Activated CD4-positive, alpha-beta T cell treated with anti-CD3 and anti-CD28 coated beads for 36 hours (primary cell): Measurements from ENCODE around the gene IRX5. TPM values are rescaled to one million over a fixed set of nuclear protein-coding genes. Genes with fewer than 3 reads are reported as not detected.

Experiments
- ATAC-seq: fragments of 200-7000 bp; cut with Tn5 transposase; one replicate; pipeline ENCODE4 v1.10.0; 2021; ENCODE audit warnings: mild to moderate bottlenecking, moderate library complexity
- CTCF ChIA-PET: fragments of 350-600 bp; sonication (Branson Sonifier 250); formaldehyde crosslinking; loops from one replicate; lab custom pipeline; 2021; ENCODE audit warnings: antibody characterized with exemption; lab: Charles Lee
- POLR2A ChIA-PET: fragments of 350-600 bp; sonication (Branson Sonifier 250); formaldehyde crosslinking; loops from one replicate; lab custom pipeline; 2021; ENCODE audit warnings: antibody characterized with exemption, inconsistent platforms; lab: Charles Lee
- DNase-seq: peaks from one replicate; pipeline ENCODE4 v3.0.0-alpha.2; 2020
- H3K27ac Mint-ChIP-seq: one replicate; pipeline ENCODE4 v1.8.0; 2021; ENCODE audit warnings: mixed read lengths
- H3K27me3 Mint-ChIP-seq: one replicate; pipeline ENCODE4 v1.8.0; 2021; ENCODE audit warnings: mixed read lengths
- H3K36me3 Mint-ChIP-seq: one replicate; pipeline ENCODE4 v1.8.0; 2021; ENCODE audit warnings: low read depth, mixed read lengths
- H3K4me1 Mint-ChIP-seq: one replicate; pipeline ENCODE4 v1.8.0; 2021; ENCODE audit warnings: mixed read lengths
- H3K4me3 Mint-ChIP-seq: one replicate; pipeline ENCODE4 v1.8.0; 2021; ENCODE audit warnings: mild to moderate bottlenecking, moderate library complexity, mixed read lengths
- H3K9me3 Mint-ChIP-seq: one replicate; pipeline ENCODE4 v1.8.0; 2021; ENCODE audit warnings: low read depth, mixed read lengths
- intact Hi-C, 2 experiments: fragments of 100-400 bp; cut with DNase I in 1 of 2; cut with micrococcal nuclease in 1 of 2; formaldehyde crosslinking; loops; one replicate each; pipeline versions ENCODE4 v1.14.2 to v1.15.1; 2022 to 2024; cut with DNase I, micrococcal nuclease
- total RNA-seq, 2 experiments: library from RNA; stranded (reverse); gene quantifications; one replicate each; pipeline ENCODE4 v1.2.3, GENCODE V29; 2021

The IRX5 gene
- total RNA-seq, 2 experiments from 2014 or later: not detected

DNA sequence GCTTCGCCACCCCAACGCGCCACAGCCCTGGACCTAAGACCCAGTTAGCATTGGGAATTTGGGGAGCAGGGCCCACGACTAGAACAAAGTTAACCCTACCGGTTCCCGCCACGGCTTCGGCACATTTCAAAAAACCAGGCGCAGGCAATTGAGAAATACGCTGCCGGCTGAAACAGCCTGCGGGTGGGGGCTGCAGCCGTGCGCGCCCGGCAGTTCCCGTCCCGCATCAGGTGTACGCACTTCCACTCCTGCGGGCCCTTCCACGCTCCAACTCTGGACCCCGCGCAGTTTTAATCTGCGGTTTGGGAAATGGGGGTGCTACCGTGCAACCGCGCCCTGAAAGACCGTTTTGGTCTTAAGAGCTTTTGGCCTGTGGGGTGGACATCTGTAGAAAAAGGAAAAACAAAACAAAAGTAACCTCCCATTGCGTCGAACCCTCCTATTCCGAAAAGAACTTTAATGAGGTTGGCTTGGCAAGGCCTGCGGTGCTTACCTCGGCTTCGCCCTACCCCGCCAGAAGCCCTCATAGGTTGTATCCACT is 7.1 kb downstream of the IRX5 start:
- H3K27ac Mint-ChIP-seq: no peak overlapping the region
- no peak for ATAC-seq
- intact Hi-C loops: loop anchor here (2.0 to 10.0 kb wide), 5 partner anchors 395 to 1163 kb away; partner anchors contain the start of gene IRX3 (in 1 of the 2)
- ChIA-PET CTCF (no interaction called here), POLR2A (no interaction called here)
- no peak for DNase-seq
- peak overlapping the region; percentile 43 for H3K4me3 Mint-ChIP-seq
- peaks cover 12% of the 10 kb centered on the region for H3K4me1 Mint-ChIP-seq
- H3K27me3 Mint-ChIP-seq: peaks cover 80% of the 10 kb centered on the region
- H3K36me3 Mint-ChIP-seq: no peaks in the 10 kb centered on the region
- no peaks in the 10 kb centered on the region for H3K9me3 Mint-ChIP-seq

DNA sequence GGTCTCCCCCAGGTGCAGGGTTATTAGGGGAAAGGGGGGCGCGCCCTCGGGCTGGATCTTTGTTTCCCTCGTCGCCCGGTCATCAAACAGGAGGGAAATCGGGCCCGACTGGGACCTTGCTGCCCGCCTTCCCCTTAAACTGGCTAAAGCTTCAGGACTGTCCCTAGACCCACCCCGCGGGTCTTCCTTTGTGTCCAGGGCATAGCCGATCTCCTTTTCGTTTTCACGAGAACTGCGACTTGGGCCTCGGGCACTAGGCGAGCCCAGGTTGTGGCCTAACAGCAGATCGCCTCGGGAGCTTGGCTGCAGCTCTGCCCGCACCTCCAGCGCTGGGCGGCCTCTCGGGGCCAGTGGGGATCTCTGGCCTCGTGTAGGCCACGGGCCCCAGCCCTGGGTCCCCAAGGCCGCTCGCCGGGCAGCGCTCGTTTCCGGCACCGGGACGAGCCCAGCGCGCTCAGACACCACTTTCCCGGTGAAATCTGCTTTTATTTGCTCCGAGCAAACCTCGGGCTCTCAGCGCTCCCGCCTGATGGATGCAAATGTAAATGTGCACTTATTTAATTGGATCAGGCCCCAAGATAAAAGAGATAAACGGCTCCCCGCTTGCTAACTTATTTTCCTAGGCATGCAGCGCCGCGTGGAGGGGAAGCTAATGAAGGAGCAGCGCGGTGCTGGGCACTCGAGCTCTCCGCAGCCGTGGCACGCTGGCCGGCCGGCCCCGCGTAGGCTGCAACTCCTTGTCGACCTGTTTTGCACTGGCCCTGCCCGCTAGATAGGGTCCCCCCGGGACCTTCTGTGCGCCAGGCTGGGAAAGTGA is 7.8 kb downstream of the IRX5 start:
- DNase-seq (peak; percentile 29), ATAC-seq (no peak)
- H3K27ac Mint-ChIP-seq: no peak overlapping the region
- no peaks in the 10 kb centered on the region for H3K36me3 Mint-ChIP-seq
- peaks cover 12% of the 10 kb centered on the region for H3K4me1 Mint-ChIP-seq
- ChIA-PET CTCF (no interaction called here), POLR2A (no interaction called here)
- peaks cover 84% of the 10 kb centered on the region for H3K27me3 Mint-ChIP-seq
- intact Hi-C loops: loop anchor here in 1 of 2 experiments (5.0 to 10.0 kb wide), 3 partner anchors 394 to 1164 kb away; no protein-coding TSS in a partner anchor
- no peaks in the 10 kb centered on the region for H3K9me3 Mint-ChIP-seq
- peak overlapping the region; percentile 35 for H3K4me3 Mint-ChIP-seq

- H3K9me3 Mint-ChIP-seq: no peaks in the 10 kb centered on the region
- no peak overlapping the region for H3K27ac Mint-ChIP-seq
- ATAC-seq: no peak
- ChIA-PET CTCF (interaction anchor here (0.6 kb wide), 1 partner anchor 176 kb away, joined by 3 read pairs; no protein-coding TSS in a partner anchor), POLR2A (no interaction called here)
- peaks cover 85% of the 10 kb centered on the region for H3K27me3 Mint-ChIP-seq
- no peak for DNase-seq
- intact Hi-C loops: loop anchor here in 1 of 2 experiments (5.0 to 10.0 kb wide), 3 partner anchors 393 to 1164 kb away; no protein-coding TSS in a partner anchor
- peaks cover 15% of the 10 kb centered on the region for H3K4me1 Mint-ChIP-seq
- no peaks in the 10 kb centered on the region for H3K36me3 Mint-ChIP-seq
- H3K4me3 Mint-ChIP-seq: no peak overlapping the region
Measured at GRCh38 chr16:54939029-54939346, 8.3 kb downstream of the IRX5 start.

DNA sequence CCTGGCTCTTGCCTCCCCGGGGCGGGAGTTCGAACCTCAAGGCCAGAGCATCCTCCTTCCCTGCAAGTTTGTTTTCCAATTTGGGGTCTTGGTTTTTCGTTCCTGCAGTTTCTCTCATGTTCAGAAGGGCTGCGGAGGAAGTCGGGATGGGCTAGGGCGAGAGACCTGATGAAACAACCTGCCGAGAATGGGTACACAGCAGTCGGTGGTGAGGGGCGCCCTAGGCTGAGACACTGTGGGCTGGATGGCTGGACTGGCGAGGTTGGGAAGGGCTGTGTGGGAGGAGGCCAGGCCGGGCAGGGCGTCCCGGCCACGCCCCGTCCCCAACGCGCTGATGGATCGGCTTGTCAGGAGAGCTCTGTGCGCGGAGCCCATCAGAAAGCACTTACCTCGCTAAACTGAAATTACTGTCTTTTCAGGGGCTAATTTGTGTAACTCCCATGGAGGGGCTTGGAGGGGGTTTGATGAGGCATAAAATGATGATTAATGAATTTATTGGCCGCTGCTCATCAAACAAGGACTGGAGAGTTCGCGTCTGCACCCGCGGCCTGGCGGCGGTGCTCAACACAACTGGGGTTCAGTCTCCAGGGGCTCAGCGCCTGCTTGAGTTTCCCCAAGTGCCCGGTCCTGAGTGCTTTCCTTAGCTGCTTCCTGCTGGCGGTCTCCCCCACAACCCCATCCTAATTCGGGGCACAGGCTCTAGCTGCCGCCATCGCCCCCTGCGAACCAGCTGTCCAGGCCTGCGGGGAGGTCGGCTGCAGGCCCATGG is 9.0 kb downstream of the IRX5 start:
- Mint-ChIP-seq H3K36me3 (no peaks in the 10 kb centered on the region), H3K27ac (no peak overlapping the region), H3K27me3 (peaks cover 83% of the 10 kb centered on the region), H3K4me1 (peaks cover 16% of the 10 kb centered on the region), H3K9me3 (no peaks in the 10 kb centered on the region), H3K4me3 (no peak overlapping the region)
- DNase-seq (no peak), ATAC-seq (no peak)
- POLR2A ChIA-PET: no interaction called here
- intact Hi-C loops: loop anchor here in 1 of 2 experiments (5.0 to 10.0 kb wide), 3 partner anchors 393 to 1165 kb away; no protein-coding TSS in a partner anchor
- CTCF ChIA-PET: interaction anchor here (0.6 kb wide), 1 partner anchor 176 kb away, joined by 3 read pairs; no protein-coding TSS in a partner anchor

- H3K36me3 Mint-ChIP-seq: no peaks in the 10 kb centered on the region
- DNase-seq (no peak), ATAC-seq (no peak)
- H3K9me3 Mint-ChIP-seq: no peaks in the 10 kb centered on the region
- ChIA-PET POLR2A (no interaction called here), CTCF (no interaction called here)
- intact Hi-C loops: no loop called here
- peaks cover 16% of the 10 kb centered on the region for H3K4me1 Mint-ChIP-seq
- H3K27me3 Mint-ChIP-seq: peaks cover 80% of the 10 kb centered on the region
- no peak overlapping the region for H3K27ac Mint-ChIP-seq
- no peak overlapping the region for H3K4me3 Mint-ChIP-seq
Measured at GRCh38 chr16:54940279-54940604, 9.6 kb downstream of the IRX5 start.

DNA sequence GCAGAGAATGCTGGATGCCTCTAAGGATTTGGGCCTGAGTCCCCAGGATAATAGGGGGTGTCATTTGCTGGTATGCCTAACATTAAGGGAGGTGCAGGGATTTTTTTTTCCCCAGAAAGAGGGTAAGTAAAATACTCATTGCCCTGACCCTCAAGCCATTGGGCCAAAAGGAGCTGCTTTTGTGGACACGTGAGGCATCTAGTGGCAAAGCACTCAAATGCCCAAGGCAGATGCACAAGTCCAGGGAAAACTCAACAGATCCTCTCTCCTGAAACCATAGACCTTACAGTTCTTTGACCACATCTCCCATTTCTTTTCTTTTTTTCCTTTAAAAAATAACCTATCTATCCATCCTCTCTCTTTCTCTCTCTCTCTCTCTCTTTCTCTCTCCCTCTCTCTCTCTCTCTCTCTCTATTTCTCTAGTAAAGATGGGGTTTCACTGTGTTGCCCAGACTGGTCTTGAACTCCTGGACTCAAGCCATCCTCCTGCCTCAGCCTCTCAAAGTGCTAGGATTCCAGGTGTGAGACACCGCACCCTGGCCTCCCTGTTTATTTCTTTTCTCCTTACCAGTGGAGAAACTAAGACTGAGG is 11.8 kb downstream of the IRX5 start:
- ChIA-PET POLR2A (no interaction called here), CTCF (no interaction called here)
- no peak for ATAC-seq

DNA sequence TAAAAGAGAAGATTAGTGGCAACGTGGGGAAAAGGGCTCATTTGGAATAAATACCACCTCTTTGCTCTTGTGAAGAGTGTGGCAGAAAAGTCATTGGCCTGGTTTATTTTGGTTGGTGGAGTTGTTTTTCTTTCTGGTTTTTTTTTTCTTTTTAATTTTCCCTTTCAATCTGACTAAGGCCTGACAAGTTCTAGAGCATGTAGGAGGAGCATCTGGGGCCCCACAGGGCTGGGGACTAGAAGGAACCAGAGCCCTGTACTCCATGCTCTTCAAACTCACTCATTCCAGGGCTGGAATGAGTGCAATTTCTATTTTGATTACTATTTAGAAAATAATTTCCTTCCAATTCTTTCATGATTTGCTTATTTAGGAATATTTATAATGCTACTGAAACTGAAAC is 13.3 kb downstream of the IRX5 start:
- Mint-ChIP-seq H3K27me3 (peaks cover 64% of the 10 kb centered on the region), H3K9me3 (no peaks in the 10 kb centered on the region), H3K27ac (no peak overlapping the region), H3K4me1 (peaks cover 4% of the 10 kb centered on the region), H3K4me3 (no peak overlapping the region), H3K36me3 (no peaks in the 10 kb centered on the region)
- peak; percentile 25 for DNase-seq
- intact Hi-C loops: no loop called here
- peak; percentile 76 for ATAC-seq
- CTCF ChIA-PET: no interaction called here
- POLR2A ChIA-PET: no interaction called here

More for the DNA sequence above, 11.8 kb downstream of the IRX5 start:
- H3K4me1 Mint-ChIP-seq: peaks cover 8% of the 10 kb centered on the region
- H3K27me3 Mint-ChIP-seq: peaks cover 69% of the 10 kb centered on the region
- no peaks in the 10 kb centered on the region for H3K36me3 Mint-ChIP-seq
- intact Hi-C loops: no loop called here
- H3K27ac Mint-ChIP-seq: no peak overlapping the region
- no peak for DNase-seq
- no peak overlapping the region for H3K4me3 Mint-ChIP-seq
- no peaks in the 10 kb centered on the region for H3K9me3 Mint-ChIP-seq

DNA sequence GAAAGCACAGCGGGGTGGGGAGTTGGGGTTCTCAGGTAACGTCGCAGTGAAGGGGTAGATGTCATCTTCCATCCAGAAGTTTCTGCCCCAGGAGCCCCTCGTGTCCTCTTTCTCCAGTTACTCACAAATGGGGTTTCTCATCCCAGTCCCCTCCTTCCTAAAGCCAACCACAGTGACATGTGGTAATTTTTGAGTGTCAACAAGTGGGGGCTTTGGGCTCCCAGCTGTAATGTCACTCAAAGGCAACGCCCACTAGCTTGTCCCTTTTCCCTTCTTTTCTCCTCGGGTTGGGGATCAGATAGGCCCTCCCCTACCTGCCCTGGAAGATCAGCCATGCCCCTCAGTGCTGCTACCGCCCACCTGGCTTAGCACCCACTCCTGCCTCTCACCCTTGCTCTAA is 14.4 kb downstream of the IRX5 start:
- Mint-ChIP-seq H3K36me3 (no peaks in the 10 kb centered on the region), H3K4me1 (peaks cover 4% of the 10 kb centered on the region), H3K9me3 (no peaks in the 10 kb centered on the region), H3K27me3 (peaks cover 59% of the 10 kb centered on the region), H3K27ac (no peak overlapping the region), H3K4me3 (no peak overlapping the region)
- intact Hi-C loops: no loop called here
- ATAC-seq (no peak), DNase-seq (no peak)
- ChIA-PET POLR2A (no interaction called here), CTCF (no interaction called here)

DNA sequence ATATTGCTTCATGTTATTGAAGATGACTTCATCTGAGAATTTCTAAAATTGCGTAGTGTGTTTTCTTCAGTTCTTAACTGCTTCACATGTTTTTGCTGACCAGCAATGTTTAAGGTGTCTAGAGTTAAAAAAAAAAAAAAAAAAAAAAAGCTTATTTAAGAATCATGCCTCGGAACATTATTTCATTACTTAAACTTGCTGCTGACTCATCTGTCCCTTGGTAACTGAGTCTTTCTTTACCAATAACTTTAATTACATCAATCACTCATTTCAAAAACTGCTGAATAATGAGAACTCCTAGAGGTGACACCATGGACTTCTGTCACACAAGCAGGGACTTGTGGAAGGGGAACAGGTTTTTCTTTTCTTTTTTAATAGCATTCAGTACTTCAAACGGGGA is 16.2 kb downstream of the IRX5 start:
- no peak for ATAC-seq
- no peaks in the 10 kb centered on the region for H3K9me3 Mint-ChIP-seq
- CTCF ChIA-PET: interaction anchor here (0.6 kb wide), 2 partner anchors 1116 to 1461 kb away, joined by 5 to 6 read pairs; no protein-coding TSS in a partner anchor
- H3K27ac Mint-ChIP-seq: no peak overlapping the region
- intact Hi-C loops: no loop called here
- H3K4me1 Mint-ChIP-seq: peaks cover 4% of the 10 kb centered on the region
- H3K4me3 Mint-ChIP-seq: no peak overlapping the region
- peaks cover 48% of the 10 kb centered on the region for H3K27me3 Mint-ChIP-seq
- no peak for DNase-seq
- no peaks in the 10 kb centered on the region for H3K36me3 Mint-ChIP-seq
- POLR2A ChIA-PET: no interaction called here

GRCh38 chr16:54947616-54948015 is 17.0 kb downstream of the IRX5 start:
- CTCF ChIA-PET: interaction anchor here (0.6 kb wide), 1 partner anchor 281 kb away, joined by 3 read pairs; no protein-coding TSS in a partner anchor

GRCh38 chr16:54952195-54952594 is 21.5 kb downstream of the IRX5 start:
- Mint-ChIP-seq H3K36me3 (no peaks in the 10 kb centered on the region), H3K9me3 (no peaks in the 10 kb centered on the region), H3K4me3 (no peak overlapping the region), H3K27ac (no peak overlapping the region), H3K27me3 (peaks cover 23% of the 10 kb centered on the region), H3K4me1 (peaks cover 2% of the 10 kb centered on the region)
- CTCF ChIA-PET: no interaction called here
- DNase-seq (no peak), ATAC-seq (peak; percentile 55)
- POLR2A ChIA-PET: no interaction called here
- intact Hi-C loops: no loop called here

More at GRCh38 chr16:54947616-54948015, 17.0 kb downstream of the IRX5 start:
- intact Hi-C loops: no loop called here
- peaks cover 45% of the 10 kb centered on the region for H3K27me3 Mint-ChIP-seq
- no peak overlapping the region for H3K27ac Mint-ChIP-seq
- no peaks in the 10 kb centered on the region for H3K9me3 Mint-ChIP-seq
- H3K4me3 Mint-ChIP-seq: no peak overlapping the region
- POLR2A ChIA-PET: no interaction called here
- H3K4me1 Mint-ChIP-seq: peaks cover 6% of the 10 kb centered on the region
- no peak for DNase-seq
- ATAC-seq: no peak
- H3K36me3 Mint-ChIP-seq: no peaks in the 10 kb centered on the region
